HG03460 (cell line): ENCODE results near the gene TOMM22.

Experiments
- ATAC-seq: cut with Tn5 transposase; IDR thresholded peaks from one replicate; pipeline ENCODE4 v1.9.1; 2021; ENCODE audit not compliant: unreplicated experiment

Gene TOMM22

DNA sequence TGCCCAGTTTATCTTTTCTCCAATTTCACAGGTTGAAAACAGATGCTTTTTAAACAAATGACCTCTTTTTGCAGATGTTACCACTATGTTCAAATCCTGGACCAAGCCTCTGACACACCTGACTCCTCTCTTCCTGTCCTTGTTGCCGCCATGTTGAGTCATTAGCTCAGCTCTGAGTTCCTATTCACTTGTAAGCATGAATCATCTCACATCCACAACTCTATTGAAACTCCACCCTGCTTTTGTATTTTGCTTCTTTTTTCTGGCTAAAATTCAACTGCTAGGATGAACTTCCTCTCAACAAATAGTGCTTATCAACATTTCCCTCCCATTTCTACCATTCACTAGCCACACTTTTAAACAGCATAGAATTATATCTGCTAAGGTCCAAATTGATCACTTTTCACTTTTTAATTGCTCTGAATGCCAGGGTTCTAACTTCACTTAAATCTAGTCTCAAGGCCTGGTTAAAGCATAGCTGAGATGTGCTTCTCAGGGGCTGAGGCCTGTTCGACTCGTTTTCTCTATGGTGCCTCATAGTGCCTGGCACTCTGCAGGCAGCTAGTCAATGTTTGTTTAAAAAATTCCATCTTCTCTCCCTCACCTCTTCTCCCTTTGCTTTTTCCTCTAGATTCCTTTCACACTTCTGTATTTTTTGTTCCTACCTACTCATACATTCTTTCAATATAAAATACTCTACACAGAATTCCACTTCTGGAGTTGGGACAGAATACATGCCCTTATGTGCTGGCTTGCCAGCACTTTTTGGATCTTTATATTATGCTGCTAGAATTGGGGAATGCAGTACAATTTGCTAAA lies 15.1 kb downstream of the TOMM22 start:
- no peak for ATAC-seq

GRCh38 chr22:38697425-38698089 lies 15.8 kb downstream of the TOMM22 start:
- ATAC-seq: no peak

DNA sequence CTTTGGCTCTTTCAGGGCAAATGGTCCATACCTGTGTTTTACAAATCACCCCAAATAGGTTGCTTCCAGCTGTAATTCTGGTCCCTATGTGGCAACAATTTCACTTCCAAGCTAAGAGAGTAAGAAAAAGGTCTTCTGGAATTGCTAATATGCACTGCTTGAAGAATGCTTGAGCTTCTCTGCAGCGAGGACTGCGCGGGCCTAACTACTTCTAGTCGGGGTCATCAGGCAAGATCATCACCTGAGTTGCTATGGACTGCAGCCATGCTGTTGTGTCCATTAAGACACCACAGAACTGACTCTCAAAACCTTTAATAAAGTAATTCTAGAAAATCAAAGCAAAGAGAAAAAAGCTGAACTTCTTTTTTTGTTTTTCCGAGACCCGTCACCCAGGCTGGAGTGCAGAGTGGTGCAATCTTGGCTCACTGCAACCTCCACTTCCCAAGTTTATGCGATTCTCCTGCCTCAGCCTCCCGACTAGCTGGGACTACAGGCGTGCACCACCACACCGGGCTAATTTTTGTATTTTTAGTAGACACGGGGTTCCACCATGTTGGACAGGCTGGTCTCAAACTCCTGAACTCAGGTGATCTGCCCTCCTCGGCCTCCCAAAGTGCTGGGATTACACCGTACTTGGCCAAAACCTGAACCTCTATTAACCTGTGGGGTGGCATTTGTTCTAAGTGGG lies 16.8 kb downstream of the TOMM22 start:
- ATAC-seq: no peak

DNA sequence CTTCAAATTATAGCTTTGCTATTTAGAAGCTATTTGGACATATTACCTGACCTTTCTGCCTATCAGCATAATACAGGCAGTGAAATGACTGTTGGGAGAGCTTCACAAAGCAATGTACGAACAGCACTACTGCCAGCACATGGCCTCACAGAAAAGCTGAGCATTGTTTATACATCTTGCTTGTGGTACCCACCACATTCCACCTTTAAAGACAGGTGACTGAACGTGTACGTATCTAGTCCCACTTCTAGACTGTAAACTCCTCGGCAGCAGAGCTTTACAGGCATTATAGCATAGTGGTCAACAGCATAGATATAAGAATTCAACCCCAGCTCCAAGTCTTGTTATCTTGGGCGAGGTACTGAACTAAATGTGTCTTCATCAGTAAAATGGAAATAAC lies 17.4 kb downstream of the TOMM22 start:
- no peak for ATAC-seq

GRCh38 chr22:38699784-38700183 lies 18.0 kb downstream of the TOMM22 start:
- ATAC-seq: no peak

DNA sequence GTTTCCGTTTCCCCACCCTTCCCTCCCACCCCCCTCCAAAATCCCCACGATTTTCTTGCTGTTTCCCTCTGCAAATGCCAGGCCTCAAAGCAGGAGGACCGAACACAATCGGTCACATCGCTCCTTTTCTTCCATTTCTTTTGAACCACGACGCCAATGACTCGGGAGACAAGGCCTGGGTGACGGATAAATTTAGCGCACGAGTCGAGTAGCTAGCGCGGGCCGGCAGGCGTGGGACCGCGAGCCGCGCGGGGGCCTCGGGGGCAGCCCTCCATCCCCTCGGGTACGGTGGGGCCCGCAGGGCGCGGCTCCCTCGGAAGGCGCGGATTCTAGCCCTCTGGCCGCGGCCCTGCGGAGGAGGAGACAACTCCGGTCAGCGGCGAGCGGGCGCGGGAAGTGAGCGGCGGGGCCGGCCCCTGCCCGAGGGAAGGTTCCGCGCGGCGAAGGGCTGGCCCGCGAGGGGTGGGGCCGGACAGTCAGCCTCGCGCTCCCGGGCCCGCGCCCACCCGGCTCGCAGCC lies 18.6 kb downstream of the TOMM22 start:
- no peak for ATAC-seq

GRCh38 chr22:38700789-38701628 lies 19.3 kb downstream of the TOMM22 start, which contains the start of gene JOSD1:
JOSD1 (minus strand) TSS chr22:38700943; CDS start chr22:38699987, 956 bp downstream.
- ATAC-seq: peak; percentile 35

DNA sequence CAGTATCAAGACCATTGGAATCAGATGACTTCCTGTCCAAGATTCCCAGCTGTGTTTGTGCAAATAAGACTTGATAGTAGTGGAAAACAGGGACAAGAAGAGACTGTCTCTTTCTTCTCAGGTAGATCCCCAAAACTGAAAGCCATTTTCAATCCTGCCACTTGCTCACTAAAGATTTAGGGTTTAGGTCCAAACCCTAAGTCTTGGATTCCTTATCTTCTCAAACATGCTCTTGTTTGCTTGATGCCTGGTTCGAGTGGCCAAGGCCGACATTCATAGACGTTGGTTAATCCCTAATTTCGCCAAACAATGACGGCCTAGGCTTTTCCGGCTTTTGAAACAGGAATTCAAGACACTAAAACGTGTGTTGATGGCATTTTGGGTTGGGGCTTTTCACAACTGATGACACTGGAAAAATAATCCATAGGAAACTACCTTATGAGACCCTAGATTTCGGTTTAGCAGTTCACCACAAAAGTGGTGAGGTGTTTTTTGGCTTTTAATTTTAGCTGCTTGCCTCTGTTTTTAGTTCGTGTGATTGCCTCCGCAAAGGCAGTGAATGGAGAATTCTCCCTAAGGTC lies 23.0 kb downstream of the TOMM22 start:
- ATAC-seq: no peak

DNA sequence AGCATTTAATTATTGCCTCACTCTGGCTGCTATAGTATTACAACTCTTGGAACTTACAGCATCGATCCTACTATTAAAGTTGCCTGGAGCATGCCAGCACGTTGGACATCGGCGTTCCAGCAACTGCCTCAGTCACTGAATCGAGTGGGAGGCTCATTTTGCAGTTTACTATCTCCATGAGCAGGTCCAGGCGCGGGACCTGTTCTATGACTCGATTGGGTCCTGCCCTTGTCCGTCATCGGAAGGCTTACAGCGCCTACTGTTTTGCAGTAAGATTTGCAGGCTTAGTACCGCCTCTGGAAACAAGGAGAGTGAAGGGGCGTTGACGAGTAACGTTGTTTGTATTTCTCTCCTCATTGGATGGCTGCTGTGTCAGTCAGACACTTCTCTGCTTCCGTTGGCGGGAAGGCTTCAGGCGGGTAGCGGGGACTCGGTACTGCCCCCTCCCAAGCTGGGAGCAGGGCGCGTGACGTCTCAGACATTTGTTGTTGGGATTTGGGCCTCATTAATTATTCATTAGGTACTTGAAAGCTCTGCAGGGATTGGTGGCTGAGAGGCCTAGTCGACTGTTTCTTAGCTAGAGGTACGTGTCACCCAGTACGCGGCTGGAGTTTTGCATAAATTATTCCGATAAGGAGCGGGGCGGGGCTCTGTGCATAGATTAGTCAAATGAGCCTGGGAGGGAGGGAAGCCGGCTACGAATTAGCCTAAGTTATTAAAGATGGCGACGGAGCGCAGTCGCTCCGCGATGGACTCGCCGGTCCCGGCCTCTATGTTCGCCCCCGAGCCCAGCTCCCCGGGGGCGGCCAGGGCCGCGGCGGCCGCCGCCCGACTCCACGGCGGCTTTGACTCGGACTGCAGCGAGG lies 23.7 kb downstream of the TOMM22 start, which contains the start of gene GTPBP1:
Gene GTPBP1 (plus strand): TSS at position 710 of the 866 bp plus-strand sequence. CDS start 12 bp downstream, at position 722.
- ATAC-seq: peak; percentile 66

- ATAC-seq: peak; percentile 2
These were observed 24.5 kb downstream of the TOMM22 start for GRCh38 chr22:38706101-38706900.

GRCh38 chr22:38706901-38707195 lies 25.1 kb downstream of the TOMM22 start:
- ATAC-seq: no peak

GRCh38 chr22:38707346-38707745 lies 25.6 kb downstream of the TOMM22 start:
- ATAC-seq: no peak

DNA sequence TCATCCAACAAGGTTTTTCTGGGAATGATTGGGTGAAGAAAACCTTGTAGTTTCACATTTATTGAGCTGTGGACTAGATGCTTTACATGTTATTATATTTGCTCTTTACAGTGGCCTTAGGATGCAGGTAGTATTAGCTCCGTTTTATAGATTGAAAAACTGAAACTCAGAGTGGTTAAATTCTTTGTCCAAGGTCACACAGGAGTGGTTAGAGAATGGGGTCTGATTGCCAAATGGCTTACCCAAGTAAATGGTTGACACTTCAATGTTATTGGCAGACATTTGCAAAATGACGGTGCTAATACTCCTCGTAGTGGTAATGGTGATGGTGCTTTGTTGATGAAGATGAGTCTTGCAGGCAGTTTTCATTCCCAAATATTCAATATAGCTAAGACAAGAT lies 26.2 kb downstream of the TOMM22 start:
- no peak for ATAC-seq

DNA sequence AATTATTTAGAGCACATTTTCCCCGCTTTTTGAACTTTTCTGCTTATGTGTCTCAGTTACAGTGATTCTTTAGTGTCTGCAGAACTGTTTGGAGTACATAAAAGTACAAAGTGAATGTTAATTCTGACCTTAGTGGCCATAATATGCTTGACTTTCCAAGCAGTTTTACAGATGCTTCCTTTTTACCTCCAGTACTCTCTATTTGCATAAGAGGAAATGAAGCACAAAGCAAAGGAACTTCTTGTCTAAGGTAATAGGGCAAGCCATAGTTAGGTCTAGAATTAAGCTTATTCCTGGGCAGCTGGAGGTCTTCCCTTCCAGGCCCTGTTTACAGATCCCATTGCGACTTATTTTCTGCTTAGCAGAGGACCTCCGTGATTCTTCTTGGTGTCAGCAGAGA lies 27.5 kb downstream of the TOMM22 start:
- ATAC-seq: no peak

DNA sequence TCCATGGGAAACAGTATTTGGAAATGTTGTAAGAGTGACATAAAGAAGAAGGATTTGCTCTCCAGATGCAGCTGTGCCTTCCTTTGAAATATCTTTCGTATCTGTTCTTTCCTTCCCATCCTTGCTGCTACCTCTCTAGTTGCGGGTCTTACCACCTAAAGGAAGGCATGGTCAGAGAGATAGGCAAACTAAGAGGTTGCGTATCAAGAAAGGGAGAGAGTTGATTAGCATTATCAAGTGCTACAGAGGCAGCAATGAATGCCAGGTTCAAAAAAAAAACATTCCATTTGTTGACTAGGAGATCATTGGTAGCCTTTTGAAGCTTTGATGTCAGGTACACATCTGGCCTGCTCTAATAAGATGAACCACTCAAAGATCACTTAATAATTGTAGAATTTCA lies 28.6 kb downstream of the TOMM22 start:
- no peak for ATAC-seq

DNA sequence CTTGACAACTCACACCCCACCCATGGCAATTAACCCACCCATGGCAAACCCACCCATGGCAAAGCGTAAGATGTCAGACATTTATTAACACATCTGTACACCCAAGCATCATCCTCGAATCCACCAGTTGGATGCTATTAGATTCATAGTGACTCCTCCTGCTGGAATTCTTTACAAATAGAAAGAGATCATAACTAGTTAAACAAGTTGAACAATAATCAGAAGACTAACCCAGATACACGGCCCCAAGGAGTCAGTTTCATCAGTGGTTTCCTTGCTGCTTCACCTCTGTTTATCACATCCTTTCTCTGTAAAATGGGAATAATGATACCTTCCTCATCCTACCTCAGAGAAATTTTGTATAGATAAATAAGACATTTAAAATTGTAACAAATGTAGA lies 29.1 kb downstream of the TOMM22 start:
- no peak for ATAC-seq

- ATAC-seq: no peak
These were observed 30.9 kb downstream of the TOMM22 start for GRCh38 chr22:38712486-38713207.

- ATAC-seq: no peak
These were observed 32.2 kb downstream of the TOMM22 start for GRCh38 chr22:38713921-38714320.
